ENCODE measurements around the gene PIGZ. TPM values are rescaled to one million over a fixed set of nuclear protein-coding genes. Genes with fewer than 3 reads are reported as not detected.

Gene PIGZ
- total RNA-seq, 1 experiment from 2014 or later: 1.4 TPM

DNA sequence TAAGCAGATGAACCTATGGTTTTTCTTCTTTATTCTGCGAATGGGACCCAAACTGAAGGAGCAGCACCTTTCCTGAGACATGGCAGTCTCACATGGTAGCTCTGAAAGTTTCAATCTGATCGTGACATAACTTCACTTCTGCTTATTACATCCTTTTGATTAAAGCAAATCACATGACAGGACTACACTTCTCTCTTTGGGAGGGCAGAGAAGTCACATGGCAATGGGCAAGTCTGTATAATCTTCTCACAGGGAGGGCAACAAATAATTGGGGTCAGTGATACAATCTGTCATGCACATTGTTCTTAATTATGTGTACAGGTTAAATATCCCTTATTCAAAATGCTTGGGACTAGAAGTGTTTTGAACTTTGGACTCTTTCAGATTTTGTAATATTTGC, 47.9 kb downstream of the PIGZ start:
- H3K4me1 ChIP-seq (ENCODE audit: control insufficient read depth in 1 of 2, insufficient read depth in 2 of 2, low read length in 2 of 2): no peaks in the 10 kb centered on the region
- no peaks in the 10 kb centered on the region for H4K20me1 ChIP-seq (ENCODE audit: insufficient read depth)
- no peak overlapping the region for H3K4me2 ChIP-seq (ENCODE audit: low read length)
- CTCF ChIA-PET: no interaction called here
- H3K4me3 ChIP-seq (replicated peaks in 1 of 2; ENCODE audit: low read depth in 1 of 2, low read length in 2 of 2): no peak overlapping the region
- BruUV-seq (replicated peaks): no TSS peak
- no peak overlapping the region for H3K9ac ChIP-seq (ENCODE audit: low read length)
- 0 out of 4 replicates have a peak, but pooled peaks cover 0 to 2% of the 10 kb centered on the region in 2 experiments for H3K36me3 ChIP-seq (ENCODE audit: control insufficient read depth in 1 of 2, insufficient read depth in 2 of 2, low read length in 2 of 2)
- intact Hi-C loops (cut with micrococcal nuclease): no loop called here
- RAD21 ChIA-PET (ENCODE audit: low non-redundant PET in 1 of 2, low total read pairs in 2 of 2, uncharacterized antibody in 2 of 2, unreplicated experiment in 2 of 2): no interaction called here
- DNase-seq (ENCODE audit: low read depth, low spot score): no peak
- no peak overlapping the region for H3K27ac ChIP-seq (ENCODE audit: low read depth, low read length)
- ATAC-seq: no peak
- no peaks in the 10 kb centered on the region for H3K27me3 ChIP-seq (ENCODE audit: insufficient read depth, low read length)
- no peak for TF ChIP-seq YY1 (IDR thresholded peaks at IDR 0.05; ENCODE audit: extremely low read depth, insufficient replicate concordance, low read depth, low read length)
- no peak overlapping the region for H2AFZ ChIP-seq (ENCODE audit: low read depth, low read length, poor library complexity, severe bottlenecking)
- H3K79me2 ChIP-seq (ENCODE audit: insufficient read depth, low read length): peaks cover 4% of the 10 kb centered on the region; the same call in 1 of the 2 replicates
- H3K9me2 ChIP-seq (ENCODE audit: insufficient read depth): no peaks in the 10 kb centered on the region
- POLR2A ChIA-PET: no interaction called here
- H3K9me3 ChIP-seq (ENCODE audit: control insufficient read depth in 1 of 2, insufficient read depth in 1 of 2, low read depth in 1 of 2, low read length in 2 of 2): no peaks in the 10 kb centered on the region

DNA sequence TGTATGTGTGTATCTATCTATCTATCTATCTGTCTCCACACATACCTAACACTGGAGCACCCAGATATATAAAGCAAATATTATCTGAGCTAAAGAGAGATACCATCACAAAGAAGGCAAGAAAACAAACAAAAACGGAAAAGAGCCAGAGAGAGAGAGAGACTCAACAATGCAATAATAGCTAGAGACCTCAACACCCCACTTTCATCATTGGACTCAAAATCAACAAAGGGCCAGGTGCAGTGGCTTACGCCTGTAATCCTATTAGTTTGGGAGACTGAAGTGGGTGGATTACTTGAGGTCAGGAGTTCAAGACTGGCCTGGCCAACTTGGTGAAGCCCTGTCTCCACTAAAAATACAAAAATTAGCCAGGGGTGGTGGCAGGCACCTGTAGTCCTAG, 49.7 kb downstream of the PIGZ start:
- H2AFZ ChIP-seq (ENCODE audit: low read depth, low read length, poor library complexity, severe bottlenecking): no peak overlapping the region
- ChIA-PET RAD21 (ENCODE audit: low non-redundant PET in 1 of 2, low total read pairs in 2 of 2, uncharacterized antibody in 2 of 2, unreplicated experiment in 2 of 2) (no interaction called here), CTCF (no interaction called here), POLR2A (no interaction called here)
- H3K27me3 ChIP-seq (ENCODE audit: insufficient read depth, low read length): no peaks in the 10 kb centered on the region
- BruUV-seq (replicated peaks): no TSS peak
- intact Hi-C loops (cut with micrococcal nuclease): no loop called here
- no peak overlapping the region for H3K4me3 ChIP-seq (replicated peaks in 1 of 2; ENCODE audit: low read depth in 1 of 2, low read length in 2 of 2)
- H3K79me2 ChIP-seq (ENCODE audit: insufficient read depth, low read length): peaks cover 4% of the 10 kb centered on the region; the same call in 1 of the 2 replicates
- H3K4me2 ChIP-seq (ENCODE audit: low read length): no peak overlapping the region
- TF ChIP-seq SP1 (IDR thresholded peaks at IDR 0.05; ENCODE audit: low read depth) (no peak), EZH2phosphoT487 (IDR thresholded peaks at IDR 0.05; ENCODE audit: borderline replicate concordance) (no peak), POLR2A (IDR thresholded peaks at IDR 0.05; ENCODE audit: borderline replicate concordance, extremely low read depth, insufficient read depth, insufficient read length) (no peak), ZBTB33 (IDR thresholded peaks at IDR 0.05; ENCODE audit: extremely low read depth, insufficient replicate concordance, low read length) (no peak), CEBPB (IDR thresholded peaks at IDR 0.05; ENCODE audit: low read depth) (no peak), CBX3 (IDR thresholded peaks at IDR 0.05; ENCODE audit: low read depth) (no peak), ELF1 (IDR thresholded peaks at IDR 0.05; ENCODE audit: borderline replicate concordance, low read depth) (no peak), RAD21 (IDR thresholded peaks at IDR 0.05; ENCODE audit: low read depth) (no peak), EGR1 (IDR thresholded peaks at IDR 0.05; ENCODE audit: low read depth) (no peak), SRF (IDR thresholded peaks at IDR 0.05; ENCODE audit: low read depth) (no peak), ZNF274 (IDR thresholded peaks at IDR 0.05; ENCODE audit: low read depth, low read length) (no peak), JUND (IDR thresholded peaks at IDR 0.05) (no peak), ZFX (IDR thresholded peaks at IDR 0.05) (no peak)
- TF ChIP-seq, protein P1, sequence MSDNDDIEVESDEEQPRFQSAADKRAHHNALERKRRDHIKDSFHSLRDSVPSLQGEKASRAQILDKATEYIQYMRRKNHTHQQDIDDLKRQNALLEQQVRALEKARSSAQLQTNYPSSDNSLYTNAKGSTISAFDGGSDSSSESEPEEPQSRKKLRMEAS (IDR thresholded peaks at IDR 0.05): no peak
- DNase-seq (ENCODE audit: low read depth, low spot score): no peak
- no peak for ATAC-seq
- H3K27ac ChIP-seq (ENCODE audit: low read depth, low read length): no peak overlapping the region
- peaks cover 5 to 10% of the 10 kb centered on the region in 2 experiments; a peak in 1 of 4 replicates for H3K36me3 ChIP-seq (ENCODE audit: control insufficient read depth in 1 of 2, insufficient read depth in 2 of 2, low read length in 2 of 2)
- no peaks in the 10 kb centered on the region for H4K20me1 ChIP-seq (ENCODE audit: insufficient read depth)
- H3K9ac ChIP-seq (ENCODE audit: low read length): no peak overlapping the region
- no peaks in the 10 kb centered on the region for H3K4me1 ChIP-seq (ENCODE audit: control insufficient read depth in 1 of 2, insufficient read depth in 2 of 2, low read length in 2 of 2)
- H3K9me2 ChIP-seq (ENCODE audit: insufficient read depth): no peaks in the 10 kb centered on the region
- no peaks in the 10 kb centered on the region for H3K9me3 ChIP-seq (ENCODE audit: control insufficient read depth in 1 of 2, insufficient read depth in 1 of 2, low read depth in 1 of 2, low read length in 2 of 2)

All from HCT116 (cell line).